Keratinocyte (primary cell): ENCODE measurements around the gene STEAP2.

ENCODE experiments used
- EZH2 ChIP-seq: IDR thresholded peaks from one replicate; pipeline ENCODE4 v1.6.1; 2012; ENCODE audit warnings: inconsistent platforms, mild to moderate bottlenecking, low read length, moderate library complexity
- TF ChIP-seq, protein P1 (sequence below), 3 experiments: IDR thresholded peaks in 1 of 3; conservative IDR thresholded peaks in 1 of 3; optimal IDR thresholded peaks in 1 of 3; 2 replicates in 2 of 3; 3 replicates in 1 of 3; pipeline versions ENCODE3 to v1.5.1; 2011; ENCODE audit warnings: low read length in 3 of 3, mild to moderate bottlenecking in 3 of 3, moderate library complexity in 2 of 3, control low read depth in 1 of 3, inconsistent platforms in 1 of 3; ENCODE audit not compliant: insufficient read depth in 2 of 3; ENCODE audit errors: extremely low read depth in 1 of 3

DNA sequence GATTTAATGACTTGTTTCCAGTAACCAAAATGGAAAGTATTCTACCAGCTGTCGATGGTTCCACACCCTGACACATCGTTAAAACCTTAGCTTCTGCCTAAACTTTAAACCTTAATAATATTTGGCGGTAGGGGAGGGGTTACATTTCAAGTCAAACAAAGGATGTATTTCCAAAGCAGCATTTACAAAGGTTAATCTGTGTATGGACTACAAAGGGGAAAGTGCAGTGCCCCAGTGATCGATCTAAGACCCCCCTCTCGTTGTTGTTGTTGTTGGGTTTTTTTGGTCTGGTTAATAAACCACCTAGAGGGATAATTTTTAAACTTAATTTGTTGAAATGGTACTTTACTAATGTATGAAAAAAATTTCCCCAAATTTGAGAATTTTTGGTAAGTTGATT lies 1.1 kb upstream of the STEAP2 start:
- TF ChIP-seq, protein P1, sequence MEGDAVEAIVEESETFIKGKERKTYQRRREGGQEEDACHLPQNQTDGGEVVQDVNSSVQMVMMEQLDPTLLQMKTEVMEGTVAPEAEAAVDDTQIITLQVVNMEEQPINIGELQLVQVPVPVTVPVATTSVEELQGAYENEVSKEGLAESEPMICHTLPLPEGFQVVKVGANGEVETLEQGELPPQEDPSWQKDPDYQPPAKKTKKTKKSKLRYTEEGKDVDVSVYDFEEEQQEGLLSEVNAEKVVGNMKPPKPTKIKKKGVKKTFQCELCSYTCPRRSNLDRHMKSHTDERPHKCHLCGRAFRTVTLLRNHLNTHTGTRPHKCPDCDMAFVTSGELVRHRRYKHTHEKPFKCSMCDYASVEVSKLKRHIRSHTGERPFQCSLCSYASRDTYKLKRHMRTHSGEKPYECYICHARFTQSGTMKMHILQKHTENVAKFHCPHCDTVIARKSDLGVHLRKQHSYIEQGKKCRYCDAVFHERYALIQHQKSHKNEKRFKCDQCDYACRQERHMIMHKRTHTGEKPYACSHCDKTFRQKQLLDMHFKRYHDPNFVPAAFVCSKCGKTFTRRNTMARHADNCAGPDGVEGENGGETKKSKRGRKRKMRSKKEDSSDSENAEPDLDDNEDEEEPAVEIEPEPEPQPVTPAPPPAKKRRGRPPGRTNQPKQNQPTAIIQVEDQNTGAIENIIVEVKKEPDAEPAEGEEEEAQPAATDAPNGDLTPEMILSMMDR (optimal IDR thresholded peaks at IDR 0.05 in 1 of 3, IDR thresholded peaks at IDR 0.05 in 1 of 3, conservative IDR thresholded peaks at IDR 0.05 in 1 of 3; ENCODE audit: extremely low read depth in 1 of 3, insufficient read depth in 2 of 3, low read length in 3 of 3) = no peak
- TF ChIP-seq EZH2 = no peak
